HFF-Myc (cell line): ENCODE measurements around the gene ZSWIM5.
"Not testable (repeated sequence)": the region's sequence is repeated elsewhere in the genome, so short reads cannot be mapped to it uniquely, and the experiment has no call there.

ENCODE experiments used
- DNase-seq: peaks from one replicate; pipeline ENCODE4 v3.0.0-alpha.2; 2011; ENCODE audit warnings: low read depth; ENCODE audit errors: extremely low read depth
- H3K4me3 ChIP-seq: replicated peaks from 2 replicates; pipeline ENCODE4 v1.5.1; 2011; ENCODE audit warnings: low read depth, mild to moderate bottlenecking, control low read depth, low read length
- CTCF ChIP-seq: IDR thresholded peaks from 2 replicates; pipeline ENCODE4 v1.5.1; 2012; ENCODE audit warnings: mild to moderate bottlenecking, low read depth, low read length, control low read depth; ENCODE audit errors: missing control alignments

The ZSWIM5 gene

GRCh38 chr1:45187725-45188124 lies 18.7 kb downstream of the ZSWIM5 start:
- H3K4me3 ChIP-seq, result no peak overlapping the region
- TF ChIP-seq CTCF, result no peak
- no peak for DNase-seq

- not testable (repeated sequence) for DNase-seq, H3K4me3 ChIP-seq
Observed at GRCh38 chr1:45179918-45180519, 26.4 kb downstream of the ZSWIM5 start.

GRCh38 chr1:45177452-45177851 lies 29.0 kb downstream of the ZSWIM5 start:
- DNase-seq, result no peak
- H3K4me3 ChIP-seq, result no peak overlapping the region
- no peak for TF ChIP-seq CTCF

- no peak overlapping the region for H3K4me3 ChIP-seq
- no peak for DNase-seq
- TF ChIP-seq CTCF, result no peak
Observed at GRCh38 chr1:45172764-45173163, 33.6 kb downstream of the ZSWIM5 start.

- TF ChIP-seq CTCF, result no peak
- no peak overlapping the region for H3K4me3 ChIP-seq
- no peak for DNase-seq
Observed at GRCh38 chr1:45172005-45172404, 34.4 kb downstream of the ZSWIM5 start.

GRCh38 chr1:45171575-45171974 lies 34.8 kb downstream of the ZSWIM5 start:
- H3K4me3 ChIP-seq, result no peak overlapping the region
- TF ChIP-seq CTCF, result no peak
- no peak for DNase-seq

GRCh38 chr1:45170151-45170742 lies 36.2 kb downstream of the ZSWIM5 start:
- no peak for DNase-seq
- TF ChIP-seq CTCF, result no peak
- no peak overlapping the region for H3K4me3 ChIP-seq

GRCh38 chr1:45167947-45168346 lies 38.5 kb downstream of the ZSWIM5 start:
- H3K4me3 ChIP-seq, DNase-seq: not testable (repeated sequence)

GRCh38 chr1:45164307-45164706 lies 42.1 kb downstream of the ZSWIM5 start:
- DNase-seq, H3K4me3 ChIP-seq: not testable (repeated sequence)

- H3K4me3 ChIP-seq, DNase-seq: not testable (repeated sequence)
Observed at GRCh38 chr1:45163111-45163510, 43.3 kb downstream of the ZSWIM5 start.
